Measurements from ENCODE around the gene HEY2. TPM values are rescaled to one million over a fixed set of nuclear protein-coding genes. Genes with fewer than 3 reads are reported as not detected.

The HEY2 gene
- total RNA-seq, 4 donors from 2014 or later, result 3.5 to 5.5 (median 5.1) TPM

DNA sequence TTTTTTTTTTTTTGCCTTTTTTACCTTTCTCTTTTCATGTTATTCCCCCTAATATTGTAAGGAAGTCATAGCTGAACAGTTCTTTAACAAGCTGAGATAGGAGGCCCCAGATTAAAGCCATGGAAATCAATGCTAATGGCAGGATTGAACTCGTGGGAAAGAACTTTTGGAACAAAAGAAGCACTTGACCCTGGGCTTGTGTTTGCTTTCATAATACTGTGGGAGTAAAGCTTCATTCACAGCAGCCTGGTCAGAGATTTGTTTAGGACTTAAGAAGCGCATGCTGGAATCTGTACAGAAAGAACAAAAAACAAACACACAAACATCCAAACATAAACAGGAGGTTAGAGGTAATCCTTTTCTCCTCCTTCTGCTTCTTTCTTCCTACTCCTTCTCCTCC, 5.1 kb downstream of the HEY2 start:
- H3K27ac ChIP-seq, result no peak overlapping the region
- no peaks in the 10 kb centered on the region for H3K9me3 ChIP-seq
- DNase-seq, result no peak
- peaks cover 0 to 6% of the 10 kb centered on the region in 2 donors for H3K36me3 ChIP-seq
- no peaks in the 10 kb centered on the region for H3K4me1 ChIP-seq
- H3K4me3 ChIP-seq (replicated peaks in 1 of 3), result no peak overlapping the region
- no peaks in the 10 kb centered on the region for H3K27me3 ChIP-seq
- intact Hi-C loops (cut with DNase I), result no loop called here
- 64 to 67% methylated on average over 2 of the region's 2 CpGs for WGBS, 2 donors
- no peak for TF ChIP-seq POLR2A (IDR thresholded peaks at IDR 0.05)
- TF ChIP-seq CTCF (IDR thresholded peaks at IDR 0.05), result no peak

DNA sequence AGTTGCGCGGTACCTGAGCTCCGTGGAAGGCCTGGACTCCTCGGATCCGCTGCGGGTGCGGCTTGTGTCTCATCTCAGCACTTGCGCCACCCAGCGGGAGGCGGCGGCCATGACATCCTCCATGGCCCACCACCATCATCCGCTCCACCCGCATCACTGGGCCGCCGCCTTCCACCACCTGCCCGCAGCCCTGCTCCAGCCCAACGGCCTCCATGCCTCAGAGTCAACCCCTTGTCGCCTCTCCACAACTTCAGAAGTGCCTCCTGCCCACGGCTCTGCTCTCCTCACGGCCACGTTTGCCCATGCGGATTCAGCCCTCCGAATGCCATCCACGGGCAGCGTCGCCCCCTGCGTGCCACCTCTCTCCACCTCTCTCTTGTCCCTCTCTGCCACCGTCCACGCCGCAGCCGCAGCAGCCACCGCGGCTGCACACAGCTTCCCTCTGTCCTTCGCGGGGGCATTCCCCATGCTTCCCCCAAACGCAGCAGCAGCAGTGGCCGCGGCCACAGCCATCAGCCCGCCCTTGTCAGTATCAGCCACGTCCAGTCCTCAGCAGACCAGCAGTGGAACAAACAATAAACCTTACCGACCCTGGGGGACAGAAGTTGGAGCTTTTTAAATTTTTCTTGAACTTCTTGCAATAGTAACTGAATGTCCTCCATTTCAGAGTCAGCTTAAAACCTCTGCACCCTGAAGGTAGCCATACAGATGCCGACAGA, 9.9 kb downstream of the HEY2 start:
- intact Hi-C loops (cut with DNase I), result no loop called here
- H3K36me3 ChIP-seq, result peaks cover 0 to 6% of the 10 kb centered on the region in 2 donors
- H3K4me3 ChIP-seq (replicated peaks in 1 of 3), result no peak overlapping the region
- no peaks in the 10 kb centered on the region for H3K9me3 ChIP-seq
- no peaks in the 10 kb centered on the region for H3K4me1 ChIP-seq
- TF ChIP-seq POLR2A (IDR thresholded peaks at IDR 0.05) (no peak), CTCF (IDR thresholded peaks at IDR 0.05) (no peak)
- H3K27me3 ChIP-seq, result no peaks in the 10 kb centered on the region
- 86 to 92% methylated on average over 42 of the region's 42 CpGs for WGBS, 2 donors
- no peak overlapping the region for H3K27ac ChIP-seq
- no peak for DNase-seq

- no peaks in the 10 kb centered on the region for H3K9me3 ChIP-seq
- peaks cover 0 to 6% of the 10 kb centered on the region in 2 donors for H3K36me3 ChIP-seq
- no peak overlapping the region for H3K27ac ChIP-seq
- intact Hi-C loops (cut with DNase I), result loop anchor here (10.0 kb wide), 1 partner anchor 605 kb away; the partner anchor contains the start of gene TPD52L1
- no peaks in the 10 kb centered on the region for H3K27me3 ChIP-seq
- no peaks in the 10 kb centered on the region for H3K4me1 ChIP-seq
- WGBS, 2 donors, result 86 to 90% methylated on average over 5 of the region's 5 CpGs
- DNase-seq, result no peak
- TF ChIP-seq CTCF (IDR thresholded peaks at IDR 0.05), result no peak
- no peak for TF ChIP-seq POLR2A (IDR thresholded peaks at IDR 0.05)
- H3K4me3 ChIP-seq (replicated peaks in 1 of 3), result no peak overlapping the region
Observed at GRCh38 chr6:125759959-125760457, 10.6 kb downstream of the HEY2 start.

DNA sequence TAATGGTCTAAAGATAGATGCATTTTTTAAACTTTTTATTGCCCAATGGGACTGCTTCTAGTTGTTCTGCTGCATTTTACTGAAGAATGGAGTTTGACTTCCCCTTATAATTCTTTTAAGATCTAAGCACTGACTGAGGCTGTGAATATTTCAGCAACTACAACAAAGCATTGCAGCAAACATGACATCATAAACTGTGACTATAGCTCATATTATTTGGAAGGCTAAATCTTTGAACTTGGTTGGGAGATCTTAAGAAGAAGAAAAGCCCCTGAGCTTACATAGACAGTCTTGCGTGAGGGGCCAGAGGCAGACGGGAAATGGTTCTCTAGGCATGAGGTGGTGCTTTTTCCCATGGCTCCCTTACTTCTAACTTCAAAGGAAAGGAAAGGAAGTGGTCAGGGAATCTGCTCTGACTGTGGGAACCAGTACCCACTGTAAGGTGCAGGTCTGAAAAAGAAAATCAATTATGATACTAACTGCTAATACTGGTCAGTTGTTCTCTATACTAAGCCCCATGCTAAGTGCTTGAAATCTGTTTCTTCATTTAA, 14.8 kb downstream of the HEY2 start:
- no peak overlapping the region for H3K4me3 ChIP-seq (replicated peaks in 1 of 3)
- no peaks in the 10 kb centered on the region for H3K27me3 ChIP-seq
- no peaks in the 10 kb centered on the region for H3K9me3 ChIP-seq
- TF ChIP-seq CTCF (IDR thresholded peaks at IDR 0.05) (no peak), POLR2A (IDR thresholded peaks at IDR 0.05) (no peak)
- 82% methylated on average over 2 of the region's 2 CpGs for WGBS, 2 donors
- no peak overlapping the region for H3K27ac ChIP-seq
- H3K36me3 ChIP-seq, result peaks cover 0 to 4% of the 10 kb centered on the region in 2 donors
- intact Hi-C loops (cut with DNase I), result loop anchor here (10.0 kb wide), 1 partner anchor 609 kb away; the partner anchor contains the start of gene TPD52L1
- DNase-seq, result no peak
- peaks cover 4 to 13% of the 10 kb centered on the region in 2 donors for H3K4me1 ChIP-seq

GRCh38 chr6:125765944-125766343, 16.5 kb downstream of the HEY2 start:
- 47 to 52% methylated on average over 1 of the region's 1 CpG for WGBS, 2 donors
- TF ChIP-seq CTCF (IDR thresholded peaks at IDR 0.05), result no peak
- TF ChIP-seq POLR2A (IDR thresholded peaks at IDR 0.05), result no peak
- Histone ChIP-seq H3K4me1 (peaks cover 4 to 13% of the 10 kb centered on the region in 2 donors), H3K9me3 (no peaks in the 10 kb centered on the region), H3K27ac (no peak overlapping the region), H3K36me3 (no peaks in the 10 kb centered on the region), H3K4me3 (replicated peaks in 1 of 3) (no peak overlapping the region), H3K27me3 (no peaks in the 10 kb centered on the region)
- intact Hi-C loops (cut with DNase I), result loop anchor here (5.0 to 10.0 kb wide), 2 partner anchors 454 to 611 kb away; partner anchors contain the start of gene TPD52L1
- DNase-seq, result no peak

Data from thyroid gland (tissue), 4 donors.